AG09319 (cell line): ENCODE results near the gene SHOC1.
"Not testable (repeated sequence)": the region's sequence is repeated elsewhere in the genome, so short reads cannot be mapped to it uniquely, and the experiment has no call there.

Source experiments
- DNase-seq: peaks from one replicate; pipeline ENCODE4 v3.0.0-alpha.2; 2010; ENCODE audit warnings: low read depth; ENCODE audit errors: extremely low read depth
- CTCF ChIP-seq: IDR thresholded peaks from 2 replicates; pipeline ENCODE4 v1.5.1; 2011; ENCODE audit warnings: low read depth, mild to moderate bottlenecking, inconsistent platforms, low read length, moderate library complexity

The SHOC1 gene

GRCh38 chr9:111819360-111819759 is 24.6 kb upstream of the SHOC1 start:
- TF ChIP-seq CTCF, result no peak
- DNase-seq, result no peak

DNA sequence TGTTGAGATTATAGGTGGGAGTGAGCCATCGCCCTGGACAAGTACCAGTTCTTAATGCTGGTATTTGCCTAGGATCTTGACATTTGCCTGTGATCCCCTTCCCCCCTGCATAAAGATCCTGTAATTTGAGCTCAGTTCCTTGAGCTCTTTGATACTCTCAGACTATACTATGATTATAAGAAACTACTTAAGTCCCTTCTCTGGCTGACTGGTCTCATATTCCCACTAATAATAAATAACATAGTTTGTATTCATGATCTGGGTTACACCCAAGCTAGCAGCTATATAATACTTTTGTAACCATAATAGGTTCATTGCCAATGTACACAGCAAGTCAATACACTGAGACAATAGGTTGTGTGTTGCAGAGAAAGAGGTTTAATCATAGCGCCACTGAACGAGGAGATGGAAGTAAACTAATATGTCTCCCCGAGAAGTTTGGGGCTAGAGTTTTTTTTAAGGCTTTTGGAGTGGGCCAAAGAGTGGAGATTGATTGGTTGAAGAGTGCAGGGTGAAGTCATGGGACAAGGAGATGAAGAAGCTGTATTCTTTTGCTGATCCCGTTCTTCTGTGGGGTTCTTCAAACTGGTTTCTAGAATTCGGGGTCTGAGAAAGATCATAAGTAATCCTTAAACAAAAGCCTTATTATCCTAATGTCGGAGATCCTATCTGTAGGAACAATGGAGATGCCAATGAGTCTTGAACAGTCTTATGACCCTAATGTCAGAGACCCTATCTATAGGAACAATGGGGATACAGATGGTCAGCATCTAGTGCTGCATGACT is 20.7 kb upstream of the SHOC1 start:
- no peak for DNase-seq
- no peak for TF ChIP-seq CTCF

DNA sequence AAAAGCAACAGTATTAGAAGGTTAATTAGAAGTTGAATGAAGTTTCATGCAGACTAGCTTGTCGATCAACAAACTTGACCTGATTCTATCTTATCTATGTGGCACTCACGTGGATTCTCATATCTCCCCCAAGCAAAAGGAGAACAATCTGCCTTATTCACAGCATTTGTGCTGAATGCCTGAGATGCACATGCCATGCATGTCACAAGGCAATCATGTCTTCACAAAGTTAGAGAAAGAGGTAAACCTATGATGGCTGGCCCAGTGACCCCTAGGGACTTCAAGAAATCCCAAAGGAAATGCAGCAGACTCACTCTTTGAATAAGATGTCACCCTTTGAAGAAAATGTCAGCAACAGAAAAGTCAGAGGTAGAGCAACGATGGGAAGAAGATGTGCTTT is 17.6 kb upstream of the SHOC1 start:
- TF ChIP-seq CTCF, result no peak

DNA sequence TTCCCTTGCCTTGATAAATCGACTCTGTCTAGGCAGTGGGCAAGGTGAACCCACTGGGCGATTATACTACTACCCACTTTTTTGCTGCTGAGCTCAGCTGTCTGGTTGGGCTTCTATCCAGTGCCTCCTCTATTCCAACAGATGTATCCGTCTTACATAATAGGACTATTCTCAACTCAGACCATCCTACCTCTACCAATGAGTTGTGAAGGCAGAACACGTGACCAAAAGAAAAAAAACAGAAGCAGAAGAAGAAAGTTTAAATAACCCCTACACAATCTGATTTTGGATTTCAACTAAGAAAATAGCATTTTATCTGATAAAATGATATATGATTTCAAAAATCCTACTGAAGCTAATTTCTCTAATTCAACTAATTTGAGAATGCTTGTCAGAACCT is 16.2 kb upstream of the SHOC1 start:
- DNase-seq, result no peak
- no peak for TF ChIP-seq CTCF

More for the DNA sequence above, 17.6 kb upstream of the SHOC1 start:
- no peak for DNase-seq

GRCh38 chr9:111810415-111810814 is 15.7 kb upstream of the SHOC1 start:
- not testable (repeated sequence) for DNase-seq

DNA sequence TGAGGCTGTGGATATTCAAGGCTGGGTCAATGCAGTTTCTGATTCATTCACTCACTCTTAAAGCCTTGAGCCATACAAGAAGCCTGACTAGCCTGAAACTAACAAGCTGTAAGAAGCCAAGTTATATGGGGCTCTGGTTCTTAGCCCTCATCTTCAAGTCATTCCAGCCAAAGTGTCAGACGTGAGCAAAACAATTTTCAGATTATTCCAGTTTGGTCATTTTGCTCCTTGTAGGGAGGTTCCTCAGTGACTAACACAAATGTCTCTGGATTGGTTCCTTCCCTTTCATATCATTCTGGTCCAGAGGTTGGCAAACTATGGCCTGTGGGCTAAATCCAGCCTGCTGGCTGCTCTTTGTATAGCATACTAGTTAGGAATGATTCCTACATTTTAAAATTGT is 12.5 kb upstream of the SHOC1 start:
- DNase-seq, result no peak
- TF ChIP-seq CTCF, result no peak

GRCh38 chr9:111806259-111806658 is 11.5 kb upstream of the SHOC1 start:
- no peak for TF ChIP-seq CTCF
- DNase-seq, result no peak

DNA sequence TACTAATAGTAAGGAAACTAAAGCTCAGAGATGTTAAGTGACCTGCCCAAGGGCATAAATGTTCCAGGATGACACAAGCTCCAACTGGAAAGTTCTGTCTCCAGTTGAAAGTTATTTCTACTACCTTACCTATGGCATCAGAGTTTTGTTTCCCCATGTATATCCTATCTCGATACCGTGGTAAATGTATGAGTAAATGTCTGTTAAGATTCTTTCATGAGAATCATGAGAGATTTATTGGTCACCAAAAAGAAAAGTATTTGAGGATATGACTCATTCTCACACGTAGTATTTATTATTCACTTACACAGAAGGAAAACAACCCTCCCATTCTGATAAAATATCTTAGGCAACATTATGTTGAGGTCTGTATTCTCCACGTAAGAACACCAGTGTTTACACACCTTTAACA is 11.1 kb upstream of the SHOC1 start:
- DNase-seq, result no peak
- TF ChIP-seq CTCF, result no peak
